BLaER1 treated with 17β-estradiol and CSF1 and Interleukin-3, amounts not matched to agents 10 nM and 100 nM (cell line): Measurements from ENCODE around the gene GJC2.

Source experiments
- H3K27ac ChIP-seq, 11 experiments: shearing (Covaris generic); formaldehyde crosslinking; 2 replicates each; pipeline ENCODE4 v1.8.1; 2022
- H3K27me3 ChIP-seq, 11 experiments: shearing (Covaris generic); formaldehyde crosslinking; 2 replicates each; pipeline ENCODE4 v1.8.1; 2022
- H3K36me3 ChIP-seq, 11 experiments: shearing (Covaris generic); formaldehyde crosslinking; 2 replicates each; pipeline ENCODE4 v1.8.1; 2022
- H3K4me1 ChIP-seq, 10 experiments: shearing (Covaris generic); formaldehyde crosslinking; 2 replicates each; pipeline ENCODE4 v1.8.1; 2022
- H3K4me2 ChIP-seq, 11 experiments: shearing (Covaris generic); formaldehyde crosslinking; 2 replicates each; pipeline ENCODE4 v1.8.1; 2022
- H3K4me3 ChIP-seq, 10 experiments: shearing (Covaris generic); formaldehyde crosslinking; 2 replicates each; pipeline ENCODE4 v1.8.1; 2022
- H3K9ac ChIP-seq, 11 experiments: shearing (Covaris generic); formaldehyde crosslinking; 2 replicates each; pipeline ENCODE4 v1.8.1; 2022
- H3K9me3 ChIP-seq, 11 experiments: shearing (Covaris generic); formaldehyde crosslinking; replicated peaks in 1 of 11; 2 replicates each; pipeline ENCODE4 v1.8.1; 2022
- H4K20me1 ChIP-seq, 11 experiments: shearing (Covaris generic); formaldehyde crosslinking; 2 replicates each; pipeline ENCODE4 v1.8.1; 2022
- Cebpa-rat ChIP-seq, 11 experiments: shearing (Covaris generic); IDR thresholded peaks; 2 replicates each; pipeline ENCODE4 v1.8.1; 2022

Gene GJC2

GRCh38 chr1:228190182-228190581 is 40.5 kb downstream of the GJC2 start:
- Histone ChIP-seq H3K4me2 (no peak overlapping the region), H4K20me1 (peaks cover 0 to 8% (median 0%) of the 10 kb centered on the region in 11 experiments; a peak in 2 of 22 replicates), H3K9me3 (peaks cover 0 to 13% (median 7%) of the 10 kb centered on the region in 11 experiments; a peak in 12 of 22 replicates), H3K36me3 (no peaks in the 10 kb centered on the region), H3K4me3 (no peak overlapping the region), H3K9ac (no peak overlapping the region), H3K27me3 (no peaks in the 10 kb centered on the region), H3K4me1 (no peaks in the 10 kb centered on the region), H3K27ac (no peak overlapping the region)
- TF ChIP-seq Cebpa-rat (IDR thresholded peaks at IDR 0.05), result no peak

- no peak overlapping the region for H3K4me3 ChIP-seq
- H3K9ac ChIP-seq, result no peak overlapping the region
- H3K27me3 ChIP-seq, result no peaks in the 10 kb centered on the region
- no peaks in the 10 kb centered on the region for H3K36me3 ChIP-seq
- H3K4me2 ChIP-seq, result no peak overlapping the region
- no peak for TF ChIP-seq Cebpa-rat (IDR thresholded peaks at IDR 0.05)
- H3K27ac ChIP-seq, result no peak overlapping the region
- peaks cover 0 to 8% (median 0%) of the 10 kb centered on the region in 11 experiments; a peak in 2 of 22 replicates for H4K20me1 ChIP-seq
- peaks cover 0 to 13% (median 7%) of the 10 kb centered on the region in 11 experiments; a peak in 12 of 22 replicates for H3K9me3 ChIP-seq
- H3K4me1 ChIP-seq, result no peaks in the 10 kb centered on the region
Measured at GRCh38 chr1:228190778-228191177, 41.0 kb downstream of the GJC2 start.

- no peak overlapping the region for H3K27ac ChIP-seq
- H3K9me3 ChIP-seq, result peaks cover 12 to 22% (median 18%) of the 10 kb centered on the region in 11 experiments
- no peaks in the 10 kb centered on the region for H3K4me1 ChIP-seq
- H3K4me3 ChIP-seq, result no peak overlapping the region
- H4K20me1 ChIP-seq, result peaks cover 0 to 8% (median 0%) of the 10 kb centered on the region in 11 experiments; a peak in 2 of 22 replicates
- no peak overlapping the region for H3K4me2 ChIP-seq
- no peaks in the 10 kb centered on the region for H3K27me3 ChIP-seq
- no peak for TF ChIP-seq Cebpa-rat (IDR thresholded peaks at IDR 0.05)
- peaks cover 0 to 16% (median 8%) of the 10 kb centered on the region in 11 experiments; a peak in 9 of 22 replicates for H3K36me3 ChIP-seq
- no peak overlapping the region for H3K9ac ChIP-seq
Measured at GRCh38 chr1:228194436-228194835, 44.7 kb downstream of the GJC2 start.

GRCh38 chr1:228194921-228195812 is 45.4 kb downstream of the GJC2 start:
- peaks cover 20 to 30% (median 25%) of the 10 kb centered on the region in 11 experiments for H3K9me3 ChIP-seq

GRCh38 chr1:228197555-228198147 is 47.9 kb downstream of the GJC2 start:
- H3K9ac ChIP-seq, result no peak overlapping the region
- peaks cover 23 to 30% (median 27%) of the 10 kb centered on the region in 11 experiments for H3K9me3 ChIP-seq
- peaks cover 0 to 1% (median 0%) of the 10 kb centered on the region in 11 experiments; a peak in 1 of 22 replicates for H4K20me1 ChIP-seq
- peaks cover 0 to 7% (median 0%) of the 10 kb centered on the region in 10 experiments; a peak in 2 of 20 replicates for H3K4me1 ChIP-seq
- H3K27me3 ChIP-seq, result no peaks in the 10 kb centered on the region
- H3K36me3 ChIP-seq, result peaks cover 0 to 21% (median 8%) of the 10 kb centered on the region in 11 experiments; a peak in 10 of 22 replicates
- H3K4me3 ChIP-seq, result no peak overlapping the region
- TF ChIP-seq Cebpa-rat (IDR thresholded peaks at IDR 0.05), result no peak
- H3K4me2 ChIP-seq, result no peak overlapping the region
- H3K27ac ChIP-seq, result no peak overlapping the region

More at GRCh38 chr1:228194921-228195812, 45.4 kb downstream of the GJC2 start:
- no peaks in the 10 kb centered on the region for H3K27me3 ChIP-seq
- no peak overlapping the region for H3K4me2 ChIP-seq
- TF ChIP-seq Cebpa-rat (IDR thresholded peaks at IDR 0.05), result no peak
- H3K27ac ChIP-seq, result no peak overlapping the region
- H3K36me3 ChIP-seq, result peaks cover 0 to 20% (median 8%) of the 10 kb centered on the region in 11 experiments; a peak in 10 of 22 replicates
- H3K4me3 ChIP-seq, result no peak overlapping the region
- peaks cover 0 to 8% (median 0%) of the 10 kb centered on the region in 11 experiments; a peak in 2 of 22 replicates for H4K20me1 ChIP-seq
- H3K9ac ChIP-seq, result no peak overlapping the region
- H3K4me1 ChIP-seq, result no peaks in the 10 kb centered on the region

GRCh38 chr1:228198977-228199590 is 49.4 kb downstream of the GJC2 start:
- no peak for TF ChIP-seq Cebpa-rat (IDR thresholded peaks at IDR 0.05)
- H3K4me3 ChIP-seq, result no peak overlapping the region

GRCh38 chr1:228204958-228205357 is 55.2 kb downstream of the GJC2 start:
- Histone ChIP-seq H3K36me3 (peaks cover 0 to 3% (median 0%) of the 10 kb centered on the region in 11 experiments; a peak in 1 of 22 replicates), H3K9ac (no peak overlapping the region), H3K4me1 (peaks cover 0 to 15% (median 0%) of the 10 kb centered on the region in 10 experiments; a peak in 6 of 20 replicates), H3K27me3 (no peaks in the 10 kb centered on the region), H3K4me3 (no peak overlapping the region), H3K27ac (no peak overlapping the region), H3K9me3 (peaks cover 1 to 6% (median 4%) of the 10 kb centered on the region in 11 experiments; a peak in 18 of 22 replicates), H3K4me2 (no peak overlapping the region), H4K20me1 (peaks cover 0 to 9% (median 0%) of the 10 kb centered on the region in 11 experiments; a peak in 4 of 22 replicates)
- TF ChIP-seq Cebpa-rat (IDR thresholded peaks at IDR 0.05), result no peak

More at GRCh38 chr1:228198977-228199590, 49.4 kb downstream of the GJC2 start:
- no peak overlapping the region for H3K4me2 ChIP-seq
- no peak overlapping the region for H3K9ac ChIP-seq
- no peaks in the 10 kb centered on the region for H3K27me3 ChIP-seq
- peaks cover 23 to 30% (median 27%) of the 10 kb centered on the region in 11 experiments for H3K9me3 ChIP-seq
- peaks cover 0 to 21% (median 8%) of the 10 kb centered on the region in 11 experiments; a peak in 10 of 22 replicates for H3K36me3 ChIP-seq
- H4K20me1 ChIP-seq, result no peaks in the 10 kb centered on the region; a peak in 1 of 22 replicates
- H3K4me1 ChIP-seq, result peaks cover 0 to 7% (median 0%) of the 10 kb centered on the region in 10 experiments; a peak in 2 of 20 replicates
- H3K27ac ChIP-seq, result no peak overlapping the region

GRCh38 chr1:228205526-228206436 is 56.1 kb downstream of the GJC2 start:
- Histone ChIP-seq H3K4me1 (peaks cover 0 to 12% (median 0%) of the 10 kb centered on the region in 10 experiments; a peak in 6 of 20 replicates), H3K9me3 (no peaks in the 10 kb centered on the region), H3K4me2 (peak overlapping the region in 2 of 11 experiments; percentile 18 to 28; a peak in 1 of 22 replicates), H3K27me3 (no peaks in the 10 kb centered on the region), H3K4me3 (no peak overlapping the region), H3K27ac (no peak overlapping the region), H3K9ac (0 out of 22 replicates have a peak overlapping the region, but pooled peaks of 1 of the 11 experiments have one; percentile 4), H4K20me1 (peaks cover 0 to 14% (median 0%) of the 10 kb centered on the region in 11 experiments; a peak in 5 of 22 replicates), H3K36me3 (no peaks in the 10 kb centered on the region)
- TF ChIP-seq Cebpa-rat (IDR thresholded peaks at IDR 0.05), result no peak
